DOHH2 (cell line): ENCODE results near the gene P2RY13.

ENCODE experiments used
- H3F3A ChIP-seq: fragments of 200-600 bp; sonication (generic), shearing (Covaris generic); 2 replicates; pipeline ENCODE4 v1.6.0; 2016; ENCODE audit warnings: antibody characterized with exemption, mild to moderate bottlenecking; ENCODE audit not compliant: control insufficient read depth, insufficient read depth
- H3K27ac ChIP-seq: fragments of 200-600 bp; sonication (generic); 2 replicates; pipeline ENCODE4 v1.5.1; 2014; ENCODE audit warnings: low read depth, mild to moderate bottlenecking, low read length, moderate library complexity
- H3K27me3 ChIP-seq: fragments of 200-600 bp; sonication (generic); 2 replicates; pipeline ENCODE4 v1.6.1; 2014; ENCODE audit warnings: mild to moderate bottlenecking, low read length, mixed read lengths; ENCODE audit not compliant: control insufficient read depth
- H3K36me3 ChIP-seq: fragments of 200-600 bp; sonication (generic); 2 replicates; pipeline ENCODE4 v1.6.1; 2014; ENCODE audit warnings: mild to moderate bottlenecking, low read length, moderate library complexity, mixed read lengths; ENCODE audit not compliant: control insufficient read depth
- H3K4me1 ChIP-seq: fragments of 200-600 bp; sonication (generic); 2 replicates; pipeline ENCODE4 v1.6.1; 2014; ENCODE audit warnings: mild to moderate bottlenecking, low read length, mixed read lengths; ENCODE audit not compliant: control insufficient read depth
- H3K4me2 ChIP-seq: fragments of 200-600 bp; sonication (generic); 2 replicates; pipeline ENCODE4 v1.6.0; 2014; ENCODE audit warnings: mild to moderate bottlenecking, low read length, moderate library complexity
- H3K4me3 ChIP-seq: fragments of 200-600 bp; sonication (generic); 2 replicates; pipeline ENCODE4 v1.5.1; 2014; ENCODE audit warnings: mild to moderate bottlenecking, low read length, mixed read lengths
- H3K79me2 ChIP-seq: fragments of 200-600 bp; sonication (generic); 2 replicates; pipeline ENCODE4 v1.6.1; 2014; ENCODE audit warnings: mild to moderate bottlenecking, low read length, mixed read lengths; ENCODE audit not compliant: control insufficient read depth
- H3K9me2 ChIP-seq: fragments of 200-600 bp; sonication (generic); replicated peaks from 2 replicates; pipeline ENCODE4 v1.6.1; 2014; ENCODE audit warnings: mild to moderate bottlenecking, low read length, mixed read lengths; ENCODE audit not compliant: control insufficient read depth
- H3K9me3 ChIP-seq: fragments of 200-600 bp; sonication (generic); 2 replicates; pipeline ENCODE4 v1.6.1; 2014; ENCODE audit warnings: antibody characterized with exemption, low read length, mixed read lengths; ENCODE audit not compliant: control insufficient read depth, insufficient read depth
- H4K20me1 ChIP-seq: fragments of 200-600 bp; sonication (generic); 2 replicates; pipeline ENCODE4 v1.6.0; 2014; ENCODE audit warnings: low read depth, mild to moderate bottlenecking, antibody characterized with exemption, low read length, moderate library complexity; ENCODE audit not compliant: control insufficient read depth, insufficient read depth
- CTCF ChIP-seq: fragments of 200-600 bp; sonication (generic); IDR thresholded peaks from one replicate; pipeline ENCODE4 v1.5.1; 2014; ENCODE audit warnings: antibody characterized with exemption, mild to moderate bottlenecking, low read depth, low read length; ENCODE audit not compliant: poor library complexity, severe bottlenecking
- EZH2phosphoT487 ChIP-seq: fragments of 200-600 bp; sonication (generic); IDR thresholded peaks from 2 replicates; pipeline ENCODE4 v1.6.1; 2017; ENCODE audit warnings: borderline replicate concordance, mild to moderate bottlenecking, antibody characterized with exemption, low read length, moderate library complexity, mixed read lengths

Gene P2RY13

GRCh38 chr3:151321526-151321925 lies 7.8 kb downstream of the P2RY13 start:
- no peaks in the 10 kb centered on the region for H3K4me1 ChIP-seq
- no peak overlapping the region for H3K27ac ChIP-seq
- TF ChIP-seq EZH2phosphoT487 = no peak
- TF ChIP-seq CTCF = no peak
- H3K4me3 ChIP-seq = no peak overlapping the region
- H3K4me2 ChIP-seq = no peak overlapping the region
- H3K9me2 ChIP-seq = no peaks in the 10 kb centered on the region
- no peaks in the 10 kb centered on the region for H3K36me3 ChIP-seq
- H4K20me1 ChIP-seq = no peaks in the 10 kb centered on the region
- no peaks in the 10 kb centered on the region for H3K9me3 ChIP-seq
- no peaks in the 10 kb centered on the region for H3K79me2 ChIP-seq
- H3F3A ChIP-seq = no peaks in the 10 kb centered on the region
- no peaks in the 10 kb centered on the region for H3K27me3 ChIP-seq

- H3K27ac ChIP-seq = no peak overlapping the region
- H3K4me1 ChIP-seq = no peaks in the 10 kb centered on the region
- no peaks in the 10 kb centered on the region for H3K9me2 ChIP-seq
- TF ChIP-seq EZH2phosphoT487 (no peak), CTCF (no peak)
- H3K9me3 ChIP-seq = no peaks in the 10 kb centered on the region
- no peaks in the 10 kb centered on the region for H3K27me3 ChIP-seq
- H3K4me3 ChIP-seq = no peak overlapping the region
- H3K79me2 ChIP-seq = no peaks in the 10 kb centered on the region
- no peak overlapping the region for H3K4me2 ChIP-seq
- no peaks in the 10 kb centered on the region for H4K20me1 ChIP-seq
- no peaks in the 10 kb centered on the region for H3K36me3 ChIP-seq
- no peaks in the 10 kb centered on the region for H3F3A ChIP-seq
Observed at GRCh38 chr3:151320131-151320530, 9.2 kb downstream of the P2RY13 start.

- no peaks in the 10 kb centered on the region for H3K36me3 ChIP-seq
- no peak overlapping the region for H3K27ac ChIP-seq
- no peaks in the 10 kb centered on the region for H3K79me2 ChIP-seq
- no peaks in the 10 kb centered on the region for H3F3A ChIP-seq
- TF ChIP-seq CTCF (no peak), EZH2phosphoT487 (no peak)
- no peak overlapping the region for H3K4me3 ChIP-seq
- no peaks in the 10 kb centered on the region for H3K4me1 ChIP-seq
- no peak overlapping the region for H3K4me2 ChIP-seq
- H3K27me3 ChIP-seq = no peaks in the 10 kb centered on the region
- no peaks in the 10 kb centered on the region for H3K9me3 ChIP-seq
- no peaks in the 10 kb centered on the region for H3K9me2 ChIP-seq
- H4K20me1 ChIP-seq = no peaks in the 10 kb centered on the region
Observed at GRCh38 chr3:151319628-151320027, 9.7 kb downstream of the P2RY13 start.

GRCh38 chr3:151318991-151319390 lies 10.4 kb downstream of the P2RY13 start:
- H3K9me2 ChIP-seq = no peaks in the 10 kb centered on the region
- H3K9me3 ChIP-seq = no peaks in the 10 kb centered on the region
- no peaks in the 10 kb centered on the region for H3K4me1 ChIP-seq
- no peak overlapping the region for H3K27ac ChIP-seq
- H4K20me1 ChIP-seq = no peaks in the 10 kb centered on the region
- H3K4me3 ChIP-seq = no peak overlapping the region
- no peaks in the 10 kb centered on the region for H3K79me2 ChIP-seq
- no peaks in the 10 kb centered on the region for H3K27me3 ChIP-seq
- no peak for TF ChIP-seq EZH2phosphoT487
- H3K36me3 ChIP-seq = no peaks in the 10 kb centered on the region
- H3F3A ChIP-seq = no peaks in the 10 kb centered on the region
- H3K4me2 ChIP-seq = no peak overlapping the region
